Lung (tissue), 12 donors: ENCODE measurements around the gene RAB40A. TPM values are rescaled to one million over a fixed set of nuclear protein-coding genes. Genes with fewer than 3 reads are reported as not detected.

Experiments
- ATAC-seq: fragments of 200-7000 bp; cut with Tn5 transposase; one replicate; pipeline ENCODE4 v1.9.1; 2020; ENCODE audit warnings: moderate number of reproducible peaks; ENCODE audit not compliant: insufficient read depth, low FRiP score
- DNase-seq, 3 donors: peaks; one replicate each; pipeline ENCODE4 v3.0.0-alpha.2; 2013 to 2017
- H3K27ac ChIP-seq, 2 donors: one replicate each; pipeline ENCODE4 v1.5.1; 2013; ENCODE audit warnings: mild to moderate bottlenecking in 2 of 2, moderate library complexity in 2 of 2, control low read depth in 1 of 2, inconsistent platforms in 1 of 2, low read depth in 1 of 2, low read length in 1 of 2
- H3K27me3 ChIP-seq, 3 donors: one replicate each; pipeline ENCODE4 v1.5.1; 2013; ENCODE audit warnings: low read length in 2 of 3; ENCODE audit not compliant: control insufficient read depth in 3 of 3, insufficient read depth in 3 of 3
- H3K36me3 ChIP-seq, 4 donors: one replicate each; pipeline ENCODE4 v1.5.1; 2013; ENCODE audit warnings: low read length in 4 of 4, mild to moderate bottlenecking in 1 of 4, moderate library complexity in 1 of 4; ENCODE audit not compliant: control insufficient read depth in 4 of 4, insufficient read depth in 4 of 4
- H3K4me1 ChIP-seq, 5 donors: one replicate each; pipeline ENCODE4 v1.5.1; 2013; ENCODE audit warnings: low read length in 5 of 5, mild to moderate bottlenecking in 2 of 5, moderate library complexity in 1 of 5; ENCODE audit not compliant: control insufficient read depth in 5 of 5, insufficient read depth in 5 of 5
- H3K4me3 ChIP-seq: one replicate; pipeline ENCODE4 v1.5.1; 2013; ENCODE audit warnings: mild to moderate bottlenecking, control low read depth, moderate library complexity
- H3K9ac ChIP-seq, 2 donors: one replicate each; pipeline ENCODE4 v1.5.1; 2013; ENCODE audit warnings: low read length in 2 of 2, control low read depth in 1 of 2; ENCODE audit not compliant: insufficient read depth in 1 of 2
- H3K9me3 ChIP-seq, 4 donors: one replicate each; pipeline ENCODE4 v1.5.1; 2013; ENCODE audit warnings: low read length in 3 of 4, mild to moderate bottlenecking in 1 of 4, moderate library complexity in 1 of 4; ENCODE audit not compliant: control insufficient read depth in 4 of 4, insufficient read depth in 3 of 4
- WGBS, 2 donors: extraction: QIAGEN DNeasy Blood & Tissue Kit; methylation state at CpG; one replicate each; pipeline ENCODE4 v1.1.7; 2013; 5-methylcytosine and 5-hydroxymethylcytosine counted together
- polyA plus RNA-seq, 2 donors: library from polyadenylated mRNA; stranded (reverse); fragments of 200-250 nt; gene quantifications; one replicate each; pipeline ENCODE4 v1.2.1, GENCODE V29; 2013
- total RNA-seq, 2 donors: library from RNA; depleted of rRNA in 1 of 2; stranded (reverse); fragments of >200 nt in 1 of 2; gene quantifications; one replicate each; pipeline ENCODE4 v1.2.1, GENCODE V29; 2014 to 2021
- TF ChIP-seq, protein P1 (sequence below): IDR thresholded peaks from 2 replicates; pipeline ENCODE4 v1.5.1; 2012; ENCODE audit warnings: mild to moderate bottlenecking; ENCODE audit errors: control extremely low read depth, extremely low read depth
- donor health status: control.
- donor health status: control.
- donor health status: Bipolar disorder and iron deficiency.
- donor health status: healthy.
- donor health status: DM: yes; HTN: yes; CAD: no.

Gene RAB40A
- total and polyA plus RNA-seq, 4 donors: 0.06 to 1.1 (median 0.24) TPM

DNA sequence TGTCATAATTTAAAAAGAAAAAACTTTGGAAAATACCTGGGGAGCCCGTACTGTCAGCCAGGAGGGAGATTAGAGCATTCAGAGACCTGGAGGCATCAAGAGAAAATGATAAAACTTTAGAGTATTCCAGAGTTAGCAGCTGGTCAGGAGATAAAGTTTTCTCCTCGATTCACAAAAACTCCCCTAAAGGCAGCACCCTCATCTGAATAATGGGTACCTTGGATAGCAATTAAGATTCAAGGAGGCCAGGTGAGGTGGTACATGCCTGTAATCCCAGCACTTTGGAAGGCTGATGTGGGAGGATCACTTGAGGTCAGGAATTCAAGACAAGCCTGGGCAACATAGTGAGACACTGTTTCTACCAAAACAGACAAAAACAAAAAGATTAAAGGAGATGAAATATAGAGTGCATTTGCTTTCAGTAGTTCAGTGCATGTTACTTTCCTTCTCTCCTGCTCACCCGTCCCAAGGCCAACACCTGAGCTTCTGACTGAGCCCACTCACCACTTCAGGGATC, 18.6 kb upstream of the RAB40A start:
- 58 to 98% methylated on average over 3 of the region's 3 CpGs for WGBS, 2 donors
- no peak overlapping the region for H3K9ac ChIP-seq
- peaks cover 0 to 39% (median 15%) of the 10 kb centered on the region in 3 donors for H3K27me3 ChIP-seq
- H3K9me3 ChIP-seq: no peaks in the 10 kb centered on the region
- H3K4me3 ChIP-seq: no peak overlapping the region
- DNase-seq (no peak), ATAC-seq (no peak)
- TF ChIP-seq, protein P1, sequence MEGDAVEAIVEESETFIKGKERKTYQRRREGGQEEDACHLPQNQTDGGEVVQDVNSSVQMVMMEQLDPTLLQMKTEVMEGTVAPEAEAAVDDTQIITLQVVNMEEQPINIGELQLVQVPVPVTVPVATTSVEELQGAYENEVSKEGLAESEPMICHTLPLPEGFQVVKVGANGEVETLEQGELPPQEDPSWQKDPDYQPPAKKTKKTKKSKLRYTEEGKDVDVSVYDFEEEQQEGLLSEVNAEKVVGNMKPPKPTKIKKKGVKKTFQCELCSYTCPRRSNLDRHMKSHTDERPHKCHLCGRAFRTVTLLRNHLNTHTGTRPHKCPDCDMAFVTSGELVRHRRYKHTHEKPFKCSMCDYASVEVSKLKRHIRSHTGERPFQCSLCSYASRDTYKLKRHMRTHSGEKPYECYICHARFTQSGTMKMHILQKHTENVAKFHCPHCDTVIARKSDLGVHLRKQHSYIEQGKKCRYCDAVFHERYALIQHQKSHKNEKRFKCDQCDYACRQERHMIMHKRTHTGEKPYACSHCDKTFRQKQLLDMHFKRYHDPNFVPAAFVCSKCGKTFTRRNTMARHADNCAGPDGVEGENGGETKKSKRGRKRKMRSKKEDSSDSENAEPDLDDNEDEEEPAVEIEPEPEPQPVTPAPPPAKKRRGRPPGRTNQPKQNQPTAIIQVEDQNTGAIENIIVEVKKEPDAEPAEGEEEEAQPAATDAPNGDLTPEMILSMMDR: no peak
- H3K27ac ChIP-seq: peak overlapping the region in 1 of 2 donors; percentile 41
- H3K36me3 ChIP-seq: no peaks in the 10 kb centered on the region
- H3K4me1 ChIP-seq: no peaks in the 10 kb centered on the region

DNA sequence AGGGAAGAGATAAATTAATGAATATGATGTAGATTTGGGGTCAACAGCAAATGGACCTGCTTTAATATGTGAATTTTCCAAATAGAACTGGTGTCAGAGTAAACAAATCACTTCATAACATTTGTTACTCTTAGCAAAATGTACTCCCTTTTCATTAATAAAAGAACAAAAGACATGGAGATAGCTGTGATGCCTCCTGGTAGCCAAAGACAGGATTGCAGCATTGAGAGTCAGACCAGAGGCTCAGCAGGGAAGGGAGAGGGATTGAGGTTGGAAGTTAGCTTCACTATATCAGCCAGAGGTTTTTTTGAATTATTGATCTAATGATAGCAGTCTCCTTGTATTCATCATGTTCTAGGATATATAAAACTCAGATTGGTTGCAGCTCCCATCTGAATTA, 17.4 kb upstream of the RAB40A start:
- Histone ChIP-seq H3K36me3 (no peaks in the 10 kb centered on the region), H3K9ac (no peak overlapping the region), H3K9me3 (no peaks in the 10 kb centered on the region), H3K4me3 (no peak overlapping the region), H3K27ac (no peak overlapping the region), H3K4me1 (no peaks in the 10 kb centered on the region), H3K27me3 (peaks cover 0 to 30% (median 19%) of the 10 kb centered on the region in 3 donors)
- DNase-seq (no peak), ATAC-seq (no peak)
- TF ChIP-seq, protein P1: no peak

DNA sequence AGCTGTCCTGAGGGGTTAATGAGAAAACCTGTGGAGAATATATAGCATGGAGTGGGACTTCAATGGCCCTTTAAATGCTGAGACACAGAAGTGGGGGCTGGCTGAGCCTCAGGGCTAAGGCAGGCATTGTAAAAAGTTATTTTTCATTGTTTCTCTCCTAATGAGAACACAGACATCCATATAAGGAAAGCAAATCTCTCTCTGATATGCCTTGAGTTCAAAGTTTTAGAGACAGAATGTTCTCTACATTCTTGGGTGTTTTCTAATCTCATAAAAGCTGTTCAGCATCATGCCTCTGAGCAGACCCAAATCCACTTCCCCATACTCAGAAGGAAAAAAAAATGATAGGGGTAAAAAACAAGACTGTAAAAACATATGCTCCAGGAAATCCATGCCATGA, 16.8 kb upstream of the RAB40A start:
- TF ChIP-seq, protein P1: no peak
- no peak for ATAC-seq

DNA sequence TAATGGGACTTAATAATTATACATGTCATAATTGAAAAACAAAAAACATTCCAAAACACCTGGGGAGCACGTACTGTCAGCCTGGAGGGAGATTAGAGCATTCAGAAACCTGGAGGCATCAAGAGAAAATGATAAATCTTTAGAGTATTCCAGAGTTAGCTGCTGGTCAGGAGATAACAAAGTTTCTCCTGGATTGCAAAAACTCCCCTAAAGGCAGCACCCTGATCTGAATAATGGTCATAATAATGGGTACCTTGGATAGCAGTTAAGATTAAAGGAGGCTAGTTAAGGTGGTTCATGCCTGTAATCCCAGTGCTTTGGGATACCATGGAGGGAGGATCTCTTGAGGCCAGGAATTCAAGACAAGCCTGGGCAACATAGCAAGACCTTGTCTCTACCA, 15.9 kb upstream of the RAB40A start:
- TF ChIP-seq, protein P1: no peak
- H3K4me1 ChIP-seq: no peaks in the 10 kb centered on the region
- H3K36me3 ChIP-seq: no peaks in the 10 kb centered on the region
- 59 to 100% methylated on average over 1 of the region's 1 CpG for WGBS, 2 donors
- no peak overlapping the region for H3K9ac ChIP-seq
- H3K4me3 ChIP-seq: no peak overlapping the region
- H3K27ac ChIP-seq: no peak overlapping the region
- DNase-seq: no peak
- no peaks in the 10 kb centered on the region for H3K9me3 ChIP-seq
- ATAC-seq: no peak
- peaks cover 3 to 28% (median 15%) of the 10 kb centered on the region in 3 donors for H3K27me3 ChIP-seq

More for the DNA sequence above, 16.8 kb upstream of the RAB40A start:
- no peak for DNase-seq
- no peak overlapping the region for H3K4me3 ChIP-seq
- peaks cover 0 to 30% (median 18%) of the 10 kb centered on the region in 3 donors for H3K27me3 ChIP-seq
- no peaks in the 10 kb centered on the region for H3K36me3 ChIP-seq
- H3K4me1 ChIP-seq: no peaks in the 10 kb centered on the region
- H3K27ac ChIP-seq: no peak overlapping the region
- H3K9ac ChIP-seq: no peak overlapping the region
- H3K9me3 ChIP-seq: no peaks in the 10 kb centered on the region
